Glutamatergic neuron (in vitro differentiated cells): ENCODE results near the gene ZNF644. TPM values are rescaled to one million over a fixed set of nuclear protein-coding genes. Genes with fewer than 3 reads are reported as not detected.
A peak's percentile ranks its signal among the peaks of the same experiment; 100 is the strongest.

Experiments used
- DNase-seq: peaks from one replicate; pipeline ENCODE4 v3.0.0; 2022
- H3K27ac Mint-ChIP-seq: one replicate; pipeline ENCODE4 v1.8.0; 2020; ENCODE audit warnings: mild to moderate bottlenecking, mixed read lengths, inconsistent platforms; ENCODE audit not compliant: unreplicated experiment
- H3K27me3 Mint-ChIP-seq: one replicate; pipeline ENCODE4 v1.8.0; 2020; ENCODE audit warnings: mild to moderate bottlenecking, moderate library complexity, mixed read lengths, inconsistent platforms; ENCODE audit not compliant: unreplicated experiment
- H3K36me3 Mint-ChIP-seq: one replicate; pipeline ENCODE4 v1.8.0; 2020; ENCODE audit warnings: mild to moderate bottlenecking, mixed read lengths, inconsistent platforms; ENCODE audit not compliant: unreplicated experiment
- H3K4me1 Mint-ChIP-seq: one replicate; pipeline ENCODE4 v1.8.0; 2020; ENCODE audit warnings: mild to moderate bottlenecking, low read depth, mixed read lengths, inconsistent platforms; ENCODE audit not compliant: unreplicated experiment
- H3K4me3 Mint-ChIP-seq: one replicate; pipeline ENCODE4 v1.8.0; 2020; ENCODE audit warnings: mild to moderate bottlenecking, mixed read lengths, inconsistent platforms; ENCODE audit not compliant: unreplicated experiment
- H3K9me3 Mint-ChIP-seq: one replicate; pipeline ENCODE4 v1.8.0; 2020; ENCODE audit warnings: mild to moderate bottlenecking, moderate library complexity, mixed read lengths, inconsistent platforms; ENCODE audit not compliant: unreplicated experiment
- CTCF ChIP-seq: fragments of 200-600 bp; sonication (generic); IDR thresholded peaks from one replicate; pipeline ENCODE4 v1.5.0; 2021; ENCODE audit not compliant: partially characterized antibody, unreplicated experiment
- total RNA-seq: library from RNA; stranded (reverse); fragmentation: NEBNext Ultra II Directional; extraction: Animal tissue kit (Norgen Biotek cat#: 25700); gene quantifications from one replicate; pipeline ENCODE4 v1.2.1, GENCODE V29; 2021; ENCODE audit not compliant: unreplicated experiment

ZNF644 gene
- total RNA-seq, 1 donor from 2014 or later = 76.6 TPM

GRCh38 chr1:91022518-91022929, 689 bp upstream of the ZNF644 start:
- peak overlapping the region; percentile 98 for H3K27ac Mint-ChIP-seq
- H3K9me3 Mint-ChIP-seq = peaks cover 4% of the 10 kb centered on the region
- peaks cover 11% of the 10 kb centered on the region for H3K4me1 Mint-ChIP-seq
- TF ChIP-seq CTCF = no peak
- H3K27me3 Mint-ChIP-seq = peaks cover 7% of the 10 kb centered on the region
- no peak for DNase-seq
- no peaks in the 10 kb centered on the region for H3K36me3 Mint-ChIP-seq
- H3K4me3 Mint-ChIP-seq = peak overlapping the region; percentile 87

- Mint-ChIP-seq H3K27ac (peak overlapping the region; percentile 98), H3K4me3 (peak overlapping the region; percentile 97), H3K36me3 (no peaks in the 10 kb centered on the region), H3K9me3 (peaks cover 4% of the 10 kb centered on the region), H3K27me3 (peaks cover 7% of the 10 kb centered on the region), H3K4me1 (peaks cover 12% of the 10 kb centered on the region)
- DNase-seq = peak; percentile 86
- TF ChIP-seq CTCF = no peak
These were observed 709 bp downstream of the ZNF644 start for GRCh38 chr1:91020967-91021685.

GRCh38 chr1:91020486-91020885, 1.3 kb downstream of the ZNF644 start:
- H3K9me3 Mint-ChIP-seq = peaks cover 4% of the 10 kb centered on the region
- peak overlapping the region; percentile 98 for H3K27ac Mint-ChIP-seq
- H3K4me1 Mint-ChIP-seq = peaks cover 14% of the 10 kb centered on the region
- peaks cover 7% of the 10 kb centered on the region for H3K27me3 Mint-ChIP-seq
- TF ChIP-seq CTCF = no peak
- peak overlapping the region; percentile 97 for H3K4me3 Mint-ChIP-seq
- DNase-seq = no peak
- no peaks in the 10 kb centered on the region for H3K36me3 Mint-ChIP-seq

GRCh38 chr1:91018006-91018405, 3.8 kb downstream of the ZNF644 start:
- no peak overlapping the region for H3K27ac Mint-ChIP-seq
- H3K27me3 Mint-ChIP-seq = peaks cover 7% of the 10 kb centered on the region

More at GRCh38 chr1:91018006-91018405, 3.8 kb downstream of the ZNF644 start:
- H3K4me1 Mint-ChIP-seq = peaks cover 14% of the 10 kb centered on the region
- peaks cover 4% of the 10 kb centered on the region for H3K9me3 Mint-ChIP-seq
- no peak for DNase-seq
- H3K36me3 Mint-ChIP-seq = no peaks in the 10 kb centered on the region
- TF ChIP-seq CTCF = peak; percentile 19
- no peak overlapping the region for H3K4me3 Mint-ChIP-seq
